Astrocyte (in vitro differentiated cells and primary cell): ENCODE data around the gene PPP4R2.

Experiments
- EZH2 ChIP-seq: IDR thresholded peaks from 2 replicates; pipeline ENCODE4 v1.6.1; 2012; ENCODE audit warnings: mild to moderate bottlenecking, low read length, inconsistent platforms; ENCODE audit not compliant: insufficient read depth
- TF ChIP-seq, protein P1 (sequence below): IDR thresholded peaks from 2 replicates; pipeline ENCODE4 v1.5.1; 2011; ENCODE audit warnings: low read depth, mild to moderate bottlenecking, inconsistent platforms, low read length, moderate library complexity; ENCODE audit not compliant: insufficient read depth

DNA sequence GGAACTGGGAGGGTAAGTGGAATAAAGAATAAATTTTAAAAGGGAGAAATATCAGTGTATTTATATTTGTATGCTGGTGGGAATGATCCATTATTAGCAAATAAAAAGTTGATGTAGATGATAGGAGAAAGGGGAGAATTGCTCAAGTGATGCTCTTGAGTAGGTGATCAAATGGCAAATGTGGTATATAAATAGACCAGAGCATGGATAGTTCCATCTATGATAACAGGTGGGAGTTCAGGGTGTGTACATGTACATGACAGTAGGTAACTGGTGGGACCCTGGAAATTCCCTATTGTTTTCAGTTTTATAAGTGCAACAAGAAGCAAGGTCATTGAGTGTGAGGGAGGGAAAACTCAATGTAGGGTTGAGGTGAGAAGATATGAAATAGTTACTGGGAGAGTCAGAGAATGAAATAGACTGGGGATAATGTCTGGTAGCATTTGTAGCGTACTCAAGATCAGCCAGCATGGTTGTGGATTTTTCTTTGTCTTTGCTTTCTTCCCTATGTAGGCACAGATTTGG is 33.5 kb downstream of the PPP4R2 start:
- TF ChIP-seq, protein P1, sequence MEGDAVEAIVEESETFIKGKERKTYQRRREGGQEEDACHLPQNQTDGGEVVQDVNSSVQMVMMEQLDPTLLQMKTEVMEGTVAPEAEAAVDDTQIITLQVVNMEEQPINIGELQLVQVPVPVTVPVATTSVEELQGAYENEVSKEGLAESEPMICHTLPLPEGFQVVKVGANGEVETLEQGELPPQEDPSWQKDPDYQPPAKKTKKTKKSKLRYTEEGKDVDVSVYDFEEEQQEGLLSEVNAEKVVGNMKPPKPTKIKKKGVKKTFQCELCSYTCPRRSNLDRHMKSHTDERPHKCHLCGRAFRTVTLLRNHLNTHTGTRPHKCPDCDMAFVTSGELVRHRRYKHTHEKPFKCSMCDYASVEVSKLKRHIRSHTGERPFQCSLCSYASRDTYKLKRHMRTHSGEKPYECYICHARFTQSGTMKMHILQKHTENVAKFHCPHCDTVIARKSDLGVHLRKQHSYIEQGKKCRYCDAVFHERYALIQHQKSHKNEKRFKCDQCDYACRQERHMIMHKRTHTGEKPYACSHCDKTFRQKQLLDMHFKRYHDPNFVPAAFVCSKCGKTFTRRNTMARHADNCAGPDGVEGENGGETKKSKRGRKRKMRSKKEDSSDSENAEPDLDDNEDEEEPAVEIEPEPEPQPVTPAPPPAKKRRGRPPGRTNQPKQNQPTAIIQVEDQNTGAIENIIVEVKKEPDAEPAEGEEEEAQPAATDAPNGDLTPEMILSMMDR, result no peak
- TF ChIP-seq EZH2, result no peak
